Measurements from ENCODE around the gene XAB2. TPM values are rescaled to one million over a fixed set of nuclear protein-coding genes. Genes with fewer than 3 reads are reported as not detected.
"Not testable (repeated sequence)": the region's sequence is repeated elsewhere in the genome, so short reads cannot be mapped to it uniquely, and the experiment has no call there.

XAB2 gene
- total RNA-seq, 1 donor from 2014 or later = 42.3 TPM

DNA sequence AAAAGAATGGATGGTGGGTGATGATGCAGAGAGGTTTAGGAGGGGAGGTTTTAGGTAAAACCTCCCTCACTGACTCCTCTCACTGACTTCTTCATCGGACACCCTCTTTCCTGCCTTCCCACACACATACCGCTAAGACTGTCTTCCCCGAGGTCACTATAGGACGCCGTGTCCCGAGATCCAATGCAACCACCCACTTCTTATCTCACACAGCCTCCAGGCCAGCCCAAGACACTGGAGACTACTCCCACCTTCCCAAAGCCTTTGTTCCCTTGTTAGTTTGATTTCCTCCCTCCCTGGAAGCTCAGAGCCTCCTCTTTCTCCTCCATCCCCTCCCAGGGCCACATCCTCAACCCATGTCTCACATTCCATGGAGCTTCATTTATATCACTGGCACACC lies 50.2 kb downstream of the XAB2 start:
- Histone ChIP-seq H3K27ac (no peak overlapping the region), H3K4me3 (no peak overlapping the region), H3K4me1 (no peaks in the 10 kb centered on the region), H3K36me3 (no peaks in the 10 kb centered on the region), H3K27me3 (no peaks in the 10 kb centered on the region), H3K9me3 (no peaks in the 10 kb centered on the region)
- no peak for DNase-seq
- intact Hi-C loops (cut with DNase I) = no loop called here
- ATAC-seq = no peak
- no peak for TF ChIP-seq CTCF (IDR thresholded peaks at IDR 0.05)

GRCh38 chr19:7578127-7578526 lies 51.2 kb downstream of the XAB2 start:
- ATAC-seq (no peak), DNase-seq (no peak)
- no peaks in the 10 kb centered on the region for H3K4me1 ChIP-seq
- intact Hi-C loops (cut with DNase I) = no loop called here
- no peak overlapping the region for H3K4me3 ChIP-seq
- no peak overlapping the region for H3K27ac ChIP-seq
- no peak for TF ChIP-seq CTCF (IDR thresholded peaks at IDR 0.05)
- H3K27me3 ChIP-seq = no peaks in the 10 kb centered on the region
- no peaks in the 10 kb centered on the region for H3K36me3 ChIP-seq
- H3K9me3 ChIP-seq = no peaks in the 10 kb centered on the region

- H3K36me3 ChIP-seq; H3K27ac ChIP-seq; ATAC-seq; intact Hi-C loops (cut with DNase I); DNase-seq; H3K27me3 ChIP-seq; H3K4me3 ChIP-seq; H3K9me3 ChIP-seq; H3K4me1 ChIP-seq: not testable (repeated sequence)
These were observed 51.9 kb downstream of the XAB2 start for GRCh38 chr19:7577422-7577821.

GRCh38 chr19:7575434-7576040 lies 53.8 kb downstream of the XAB2 start:
- no peak for TF ChIP-seq CTCF (IDR thresholded peaks at IDR 0.05)
- Histone ChIP-seq H3K4me1 (no peaks in the 10 kb centered on the region), H3K27ac (no peak overlapping the region), H3K36me3 (no peaks in the 10 kb centered on the region), H3K9me3 (no peaks in the 10 kb centered on the region), H3K4me3 (no peak overlapping the region), H3K27me3 (no peaks in the 10 kb centered on the region)
- DNase-seq (no peak), ATAC-seq (peak; percentile 55)
- intact Hi-C loops (cut with DNase I) = no loop called here

- H3K4me3 ChIP-seq = no peak overlapping the region
- DNase-seq (no peak), ATAC-seq (no peak)
- no peak for TF ChIP-seq CTCF (IDR thresholded peaks at IDR 0.05)
- no peak overlapping the region for H3K27ac ChIP-seq
- intact Hi-C loops (cut with DNase I) = no loop called here
- no peaks in the 10 kb centered on the region for H3K4me1 ChIP-seq
- no peaks in the 10 kb centered on the region for H3K9me3 ChIP-seq
- no peaks in the 10 kb centered on the region for H3K27me3 ChIP-seq
- no peaks in the 10 kb centered on the region for H3K36me3 ChIP-seq
These were observed 58.6 kb downstream of the XAB2 start for GRCh38 chr19:7570761-7571160.

Small RNAs within 50 kb of the gene (microRNA-seq; reads per million reads assigned to microRNA genes)
- not detected for gene MIR6792 (ENCODE audit: borderline microRNAs expressed)

Other genes with a start within 250 kb of the XAB2 start
- 3.6 TPM for gene PEX11G, start 140.5 kb downstream of the XAB2 start, total RNA-seq
- 56.9 TPM for gene ZNF358, start 113.4 kb downstream of the XAB2 start, total RNA-seq
- 55.0 TPM for gene MCOLN1, start 106.9 kb downstream of the XAB2 start, total RNA-seq
- 190 TPM for gene PNPLA6, start 93.8 kb downstream of the XAB2 start, total RNA-seq
- gene CAMSAP3, start 33.7 kb downstream of the XAB2 start, total RNA-seq = 29.1 TPM
- 93.2 TPM for gene PET100, start 248 bp upstream of the XAB2 start, total RNA-seq
- 3.5 TPM for gene PCP2, start 4.2 kb upstream of the XAB2 start, total RNA-seq
- gene STXBP2, start 7.6 kb upstream of the XAB2 start, total RNA-seq = 162 TPM
- 12.5 TPM for gene RETN, start 39.5 kb upstream of the XAB2 start, total RNA-seq
- 97.9 TPM for gene MCEMP1, start 47.5 kb upstream of the XAB2 start, total RNA-seq
- gene TRAPPC5, start 51.3 kb upstream of the XAB2 start, total RNA-seq = 83.9 TPM
- 0.58 TPM for gene FCER2, start 72.6 kb upstream of the XAB2 start, total RNA-seq
- gene CLEC4G, start 102.6 kb upstream of the XAB2 start, total RNA-seq = 1.4 TPM
- 10.6 TPM for gene CD209, start 118.0 kb upstream of the XAB2 start, total RNA-seq
- gene CLEC4M, start 133.7 kb upstream of the XAB2 start, total RNA-seq = 4.8 TPM
- 15.5 TPM for gene EVI5L, start 200.7 kb upstream of the XAB2 start, total RNA-seq
- 2.6 TPM for gene PRR36, start 244.8 kb upstream of the XAB2 start, total RNA-seq

Data from upper lobe of right lung (tissue), 1 donor.